GM12878 (cell line): ENCODE data around the gene IFT122. TPM values are rescaled to one million over a fixed set of nuclear protein-coding genes. Genes with fewer than 3 reads are reported as not detected.

ENCODE experiments used
- ATAC-seq: fragments of 200-7000 bp; cut with Tn5 transposase; 3 replicates; pipeline ENCODE4 v1.9.1; 2020; ENCODE audit warnings: mild to moderate bottlenecking, moderate library complexity
- BruUV-seq: library from RNA; stranded (reverse); fragments of 400-500 nt; replicated peaks from 2 replicates; lab custom pipeline; 2021; lab: Mats Ljungman, UMichigan
- CTCF ChIA-PET: fragments of 300-600 bp; sonication (Branson Sonifier 250); formaldehyde crosslinking; extraction: SDS; loops from one replicate; lab custom pipeline; 2021; ENCODE audit warnings: inconsistent platforms; lab: Yijun Ruan, JAX
- POLR2A ChIA-PET: fragments of 350-600 bp; formaldehyde crosslinking; extraction: SDS; loops from one replicate; lab custom pipeline; 2021; ENCODE audit warnings: inconsistent platforms; lab: Charles Lee
- RAD21 ChIA-PET: fragments of 300-600 bp; sonication (Branson Sonifier 250); formaldehyde crosslinking; loops from one replicate; lab custom pipeline; 2023; ENCODE audit warnings: antibody characterized with exemption; ENCODE audit not compliant: unreplicated experiment; lab: Charles Lee
- SMC1A ChIA-PET: fragments of 300-600 bp; sonication (Branson Sonifier 250); formaldehyde crosslinking; loops from one replicate; lab custom pipeline; 2023; ENCODE audit not compliant: unreplicated experiment, uncharacterized antibody; lab: Charles Lee
- DNase-seq: peaks from one replicate; pipeline ENCODE4 v3.0.0-alpha.2; 2011; ENCODE audit warnings: low read depth, low spot score
- FAIRE-seq: peaks from 3 replicates; lab custom pipeline; 2011; peaks lifted over from hg19 to GRCh38; lab: Jason Lieb, UNC
- H2AFZ ChIP-seq: 2 replicates; pipeline ENCODE4 v1.6.0; 2011; ENCODE audit warnings: low read depth, low read length, control low read depth; ENCODE audit not compliant: control insufficient read depth
- H3K27ac ChIP-seq: 2 replicates; pipeline ENCODE4 v1.5.1; 2011; ENCODE audit warnings: control low read depth; ENCODE audit not compliant: control insufficient read depth, insufficient read depth
- H3K27me3 ChIP-seq, 2 experiments: replicated peaks in 1 of 2; 2 replicates each; pipeline versions ENCODE4 v1.6.0 to v1.6.1; 2011; ENCODE audit warnings: low read length in 1 of 2; ENCODE audit not compliant: control insufficient read depth in 2 of 2, insufficient read depth in 2 of 2
- H3K36me3 ChIP-seq, 2 experiments: 2 replicates each; pipeline ENCODE4 v1.5.1; 2011; ENCODE audit warnings: low read length in 1 of 2; ENCODE audit not compliant: control insufficient read depth in 2 of 2, insufficient read depth in 2 of 2
- H3K4me1 ChIP-seq: 2 replicates; pipeline ENCODE4 v1.6.1; 2011; ENCODE audit warnings: mild to moderate bottlenecking, low read length, moderate library complexity, mixed read lengths; ENCODE audit not compliant: control insufficient read depth, insufficient read depth
- H3K4me2 ChIP-seq: 2 replicates; pipeline ENCODE4 v1.6.0; 2011; ENCODE audit warnings: control low read depth; ENCODE audit not compliant: control insufficient read depth, insufficient read depth
- H3K4me3 ChIP-seq: fragments of 200-600 bp; sonication (generic); 2 replicates; pipeline ENCODE4 v1.5.1; 2016
- H3K79me2 ChIP-seq: 2 replicates; pipeline ENCODE4 v1.6.0; 2011; ENCODE audit warnings: low read length; ENCODE audit not compliant: control insufficient read depth, insufficient read depth
- H3K9ac ChIP-seq: 2 replicates; pipeline ENCODE4 v1.8.0; 2011; ENCODE audit warnings: low read length, control low read depth, mixed read lengths; ENCODE audit not compliant: control insufficient read depth, insufficient read depth
- H3K9me3 ChIP-seq: replicated peaks from 3 replicates; pipeline ENCODE4 v1.5.1; 2011; ENCODE audit warnings: mild to moderate bottlenecking, low read length; ENCODE audit not compliant: control insufficient read depth, insufficient read depth
- H4K20me1 ChIP-seq: 2 replicates; pipeline ENCODE4 v1.6.0; 2011; ENCODE audit not compliant: control insufficient read depth, insufficient read depth
- ATF3 ChIP-seq: IDR thresholded peaks from 2 replicates; pipeline ENCODE4 v1.6.1; 2011; ENCODE audit warnings: low read depth, mild to moderate bottlenecking, low read length, moderate library complexity, borderline replicate concordance; ENCODE audit errors: extremely low read depth
- BACH1 ChIP-seq: fragments of 450-650 bp; IDR thresholded peaks from 2 replicates; pipeline ENCODE4 v1.6.1; 2017; ENCODE audit warnings: mild to moderate bottlenecking, borderline replicate concordance
- BHLHE40 ChIP-seq, 2 experiments: fragments of 450-650 bp in 1 of 2; IDR thresholded peaks; 2 replicates each; pipeline ENCODE4 v1.6.1; 2011 to 2017; ENCODE audit warnings: low read depth in 2 of 2, borderline replicate concordance in 1 of 2, improper control_type of control experiment in 1 of 2, low read length in 1 of 2, mild to moderate bottlenecking in 1 of 2
- CHD4 ChIP-seq: fragments of 200-600 bp; sonication (generic); IDR thresholded peaks from 2 replicates; pipeline ENCODE4 v1.6.1; 2016; ENCODE audit warnings: mild to moderate bottlenecking
- DPF2 ChIP-seq: fragments of 450-650 bp; IDR thresholded peaks from 2 replicates; pipeline ENCODE4 v1.6.1; 2017; ENCODE audit warnings: mild to moderate bottlenecking
- ETV6 ChIP-seq, 2 experiments: fragments of 450-650 bp in 1 of 2; IDR thresholded peaks in 1 of 2; conservative IDR thresholded peaks in 1 of 2; 2 replicates each; pipeline ENCODE4 v1.6.1; 2014; ENCODE audit warnings: antibody characterized with exemption in 1 of 2, borderline replicate concordance in 1 of 2, low read depth in 1 of 2, mild to moderate bottlenecking in 1 of 2, moderate library complexity in 1 of 2
- PAX5 ChIP-seq: IDR thresholded peaks from 2 replicates; pipeline ENCODE4 v1.6.1; 2011; ENCODE audit warnings: low read depth, low read length, borderline replicate concordance
- SMC3 ChIP-seq: IDR thresholded peaks from 2 replicates; pipeline ENCODE4 v1.6.1; 2011; ENCODE audit warnings: low read length, improper control_type of control experiment, borderline replicate concordance
- STAT1 ChIP-seq: fragments of 450-650 bp; conservative IDR thresholded peaks from 2 replicates; pipeline ENCODE4 v1.6.1; 2014; ENCODE audit warnings: antibody characterized with exemption, mild to moderate bottlenecking
- ZNF217 ChIP-seq: fragments of 450-650 bp; IDR thresholded peaks from 2 replicates; pipeline ENCODE4 v1.6.1; 2017; ENCODE audit warnings: antibody characterized with exemption, mild to moderate bottlenecking
- WGBS: methylation state at CpG from one replicate; pipeline ENCODE4 v1.1.6; 2016; ENCODE audit warnings: low lambda C conversion rate; ENCODE audit not compliant: insufficient replicate concordance, insufficient coverage; ENCODE audit errors: missing lambda C conversion rate; 5-methylcytosine and 5-hydroxymethylcytosine counted together
- in situ Hi-C: fragments of 300-500 bp; cut with MboI; formaldehyde crosslinking; loops from 9 replicates; pipeline ENCODE4 v1.14.3; 2018; ENCODE audit warnings: mixed read lengths
- intact Hi-C: fragments of 100-400 bp; cut with micrococcal nuclease; formaldehyde crosslinking; loops from one replicate; pipeline ENCODE4 v1.14.2; 2022; ENCODE audit not compliant: unreplicated experiment
- polyA plus RNA-seq, 11 experiments: library from polyadenylated mRNA; depleted of rRNA in 4 of 11; unstranded in 6 of 11; stranded (reverse) in 5 of 11; fragments of >200 nt; fragmentation: Nextera tagmentation in 4 of 11; fragmentation: Illumina TruSeq in 1 of 11; extraction: Ambion mirVana in 4 of 11; extraction: Trizol in 1 of 11; gene quantifications; 1 replicate in 1 of 11; 2 replicates in 10 of 11; pipeline versions ENCODE4 v1.2.1 to v1.2.3, GENCODE V29; 2011 to 2016; ENCODE audit warnings: inconsistent platforms in 2 of 11, missing spikeins in 2 of 11, low read depth in 1 of 11
- total RNA-seq, 4 experiments: library from RNA; depleted of rRNA in 3 of 4; stranded (reverse); fragments of >200 nt in 3 of 4; fragmentation: Illumina TruSeq in 1 of 4; extraction: Trizol in 1 of 4; gene quantifications; 2 replicates each; pipeline versions ENCODE4 v1.2.1 to v1.2.3, GENCODE V29; 2013 to 2021

The IFT122 gene
- total and polyA plus RNA-seq, 10 of the 15 experiments (the other 5 are each of a cell fraction or from before 2014, with no cell fraction given), result 1.8 to 19.2 (median 8.4) TPM

- H3K27ac ChIP-seq, result no peak overlapping the region
- no peak for TF ChIP-seq BACH1
- no peak for TF ChIP-seq ATF3
- TF ChIP-seq PAX5, result no peak
- TF ChIP-seq ZNF217, result no peak
- no peak for TF ChIP-seq SMC3
- no peak for TF ChIP-seq DPF2
- no peak for TF ChIP-seq ETV6 (conservative IDR thresholded peaks at IDR 0.05 in 1 of 2, IDR thresholded peaks at IDR 0.05 in 1 of 2; ENCODE audit: borderline replicate concordance in 1 of 2, low read depth in 1 of 2)
- no peak for TF ChIP-seq STAT1
- TF ChIP-seq BHLHE40 (IDR thresholded peaks at IDR 0.05; ENCODE audit: borderline replicate concordance in 1 of 2, low read depth in 2 of 2, low read length in 1 of 2), result no peak
- no peak for TF ChIP-seq CHD4
- TF ChIP-seq, all 136 proteins: peak for 0
- RAD21 ChIA-PET, result no interaction called here
- ATAC-seq (0 out of 3 replicates have a peak, but pooled peaks have one; percentile 26), DNase-seq (no peak), FAIRE-seq (no peak)
- no peaks in the 10 kb centered on the region for H4K20me1 ChIP-seq
- in situ Hi-C loops, result no loop called here
- no peaks in the 10 kb centered on the region for H3K9me3 ChIP-seq
- H3K36me3 ChIP-seq, result no peaks in the 10 kb centered on the region
- H3K4me2 ChIP-seq, result no peak overlapping the region
- no TSS peak for BruUV-seq
- H2AFZ ChIP-seq, result peak overlapping the region; percentile 51
- no peak overlapping the region for H3K4me3 ChIP-seq
- SMC1A ChIA-PET, result no interaction called here
- no peaks in the 10 kb centered on the region for H3K79me2 ChIP-seq
- WGBS, result 23% methylated on average over 11 of the region's 11 CpGs
- no peak overlapping the region for H3K9ac ChIP-seq
- H3K27me3 ChIP-seq, result no peaks in the 10 kb centered on the region; a peak in 1 of 4 replicates
- POLR2A ChIA-PET, result interaction anchor here (0.6 kb wide), 1 partner anchor 206 kb away, joined by 5 read pairs; no protein-coding TSS in a partner anchor
- CTCF ChIA-PET, result interaction anchor here (1.0 kb wide), 1 partner anchor 69 kb away, joined by 3 read pairs; no protein-coding TSS in a partner anchor
- no peaks in the 10 kb centered on the region for H3K4me1 ChIP-seq
- intact Hi-C loops, result no loop called here
These were observed 118.9 kb downstream of the IFT122 start for GRCh38 chr3:129558772-129559564.
